ENCODE measurements around the gene FAM185A. TPM values are rescaled to one million over a fixed set of nuclear protein-coding genes. Genes with fewer than 3 reads are reported as not detected.
A peak's percentile ranks its signal among the peaks of the same experiment; 100 is the strongest.
"Not testable (repeated sequence)": the region's sequence is repeated elsewhere in the genome, so short reads cannot be mapped to it uniquely, and the experiment has no call there.

The FAM185A gene
- total RNA-seq, 3 donors from 2014 or later: 9.1 to 12.9 (median 10.3) TPM

DNA sequence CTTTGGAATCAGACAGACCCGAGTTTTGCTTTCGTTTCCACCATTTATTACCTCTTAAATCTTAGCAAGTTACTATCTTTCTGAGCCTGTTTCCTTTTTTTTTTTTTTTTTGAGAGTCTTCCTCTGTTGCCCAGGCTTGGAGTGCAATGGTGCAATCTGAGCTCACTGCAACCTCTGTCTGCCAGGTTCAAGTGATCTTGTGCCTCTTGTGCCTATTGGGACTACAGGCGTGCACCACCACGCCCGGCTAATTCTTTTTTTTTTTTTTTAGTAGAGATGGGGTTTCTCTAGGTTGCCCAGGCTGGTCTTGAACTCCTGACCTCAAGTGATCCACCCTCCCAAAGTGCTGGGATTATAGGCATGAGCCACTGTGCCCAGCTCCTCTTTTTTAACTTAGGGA is 84.5 kb downstream of the FAM185A start:
- DNase-seq (no peak), ATAC-seq (no peak)
- Mint-ChIP-seq H3K9me3 (no peaks in the 10 kb centered on the region), H3K36me3 (ENCODE audit: insufficient read depth) (peaks cover 22% of the 10 kb centered on the region), H3K4me3 (no peak overlapping the region), H3K27me3 (ENCODE audit: low read depth) (no peaks in the 10 kb centered on the region), H3K4me1 (ENCODE audit: low read depth) (peaks cover 6% of the 10 kb centered on the region)

DNA sequence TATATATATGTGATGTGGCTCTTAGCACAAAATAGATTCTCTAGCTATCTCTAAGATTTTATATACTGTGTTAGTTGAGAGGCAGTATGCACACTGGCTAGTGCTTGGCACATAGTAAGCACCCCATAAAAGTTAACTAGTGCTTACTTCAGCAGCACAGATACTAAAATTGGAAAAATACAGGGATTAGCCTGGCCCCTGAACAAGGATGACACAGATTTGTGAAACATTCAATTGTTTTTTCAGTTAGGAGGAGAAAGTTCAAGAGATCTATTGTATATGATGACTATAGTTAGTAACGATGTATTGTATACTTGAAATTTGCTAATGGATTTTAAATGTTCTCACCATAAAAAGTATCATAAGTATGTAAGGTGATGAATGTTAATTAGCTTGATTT is 85.7 kb downstream of the FAM185A start:
- Mint-ChIP-seq H3K9me3 (no peaks in the 10 kb centered on the region), H3K4me3 (no peak overlapping the region), H3K36me3 (ENCODE audit: insufficient read depth) (peaks cover 14% of the 10 kb centered on the region), H3K4me1 (ENCODE audit: low read depth) (peaks cover 6% of the 10 kb centered on the region), H3K27me3 (ENCODE audit: low read depth) (no peaks in the 10 kb centered on the region)
- DNase-seq: no peak
- ATAC-seq: no peak

DNA sequence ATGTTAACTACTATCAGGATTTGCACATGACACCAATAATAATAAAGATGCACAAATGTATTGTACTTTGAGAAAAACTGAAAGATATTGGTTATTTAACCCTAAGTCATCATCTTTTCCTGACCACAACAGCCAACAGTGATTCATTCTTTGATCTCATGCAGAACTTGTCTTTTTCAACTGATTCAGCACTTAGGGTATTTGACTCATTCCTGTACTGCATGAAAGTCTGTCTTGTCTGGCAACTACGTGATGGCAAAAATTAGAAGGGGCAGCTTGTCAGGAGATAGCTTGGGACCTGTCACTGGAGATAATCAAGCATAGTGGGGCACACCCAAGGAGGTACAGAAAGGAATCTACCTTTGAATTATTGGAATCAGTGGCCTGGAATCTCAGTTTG is 86.2 kb downstream of the FAM185A start:
- no peaks in the 10 kb centered on the region for H3K27me3 Mint-ChIP-seq (ENCODE audit: low read depth)
- DNase-seq: no peak
- H3K36me3 Mint-ChIP-seq (ENCODE audit: insufficient read depth): peaks cover 10% of the 10 kb centered on the region
- no peaks in the 10 kb centered on the region for H3K9me3 Mint-ChIP-seq
- peak; percentile 89 to 98 for ATAC-seq
- no peak overlapping the region for H3K4me3 Mint-ChIP-seq
- peaks cover 6% of the 10 kb centered on the region for H3K4me1 Mint-ChIP-seq (ENCODE audit: low read depth)

DNA sequence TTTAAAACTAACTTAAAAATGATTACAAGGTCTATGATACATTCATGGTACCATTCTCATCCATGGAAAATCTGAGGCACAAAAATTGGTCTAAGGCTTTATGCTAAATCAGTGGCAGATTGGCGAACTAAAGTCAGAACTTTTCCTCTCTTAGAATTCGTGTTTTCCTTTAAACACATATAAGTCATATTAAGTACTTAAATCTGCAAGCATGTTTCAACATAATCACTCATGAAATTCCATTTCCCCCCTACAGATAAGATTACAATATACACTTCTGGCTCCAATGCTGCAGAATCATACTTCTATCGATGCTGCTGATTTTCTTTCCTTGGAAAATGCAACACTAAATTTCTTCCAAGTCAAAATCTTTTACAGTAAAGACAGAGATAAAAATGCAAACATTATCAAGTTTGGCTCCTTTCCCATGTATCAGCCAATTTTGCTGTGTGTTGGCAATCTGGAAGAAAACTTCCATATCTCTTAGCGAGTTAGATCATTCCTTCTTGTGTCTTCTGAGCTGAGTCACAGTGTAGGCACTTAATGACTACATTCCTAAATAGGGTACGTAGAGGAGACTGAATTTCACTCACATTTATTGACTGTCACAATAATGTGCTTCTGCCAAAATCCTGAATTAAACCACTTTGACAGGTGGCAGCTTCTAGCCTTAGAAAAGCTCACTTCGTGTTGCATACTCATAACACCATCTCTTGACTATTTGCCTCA is 87.6 kb downstream of the FAM185A start:
- H3K36me3 Mint-ChIP-seq (ENCODE audit: insufficient read depth): peaks cover 3% of the 10 kb centered on the region
- no peak for ATAC-seq
- H3K27me3 Mint-ChIP-seq (ENCODE audit: low read depth): no peaks in the 10 kb centered on the region
- no peak overlapping the region for H3K4me3 Mint-ChIP-seq
- no peak for DNase-seq
- H3K9me3 Mint-ChIP-seq: no peaks in the 10 kb centered on the region
- peaks cover 6% of the 10 kb centered on the region for H3K4me1 Mint-ChIP-seq (ENCODE audit: low read depth)

DNA sequence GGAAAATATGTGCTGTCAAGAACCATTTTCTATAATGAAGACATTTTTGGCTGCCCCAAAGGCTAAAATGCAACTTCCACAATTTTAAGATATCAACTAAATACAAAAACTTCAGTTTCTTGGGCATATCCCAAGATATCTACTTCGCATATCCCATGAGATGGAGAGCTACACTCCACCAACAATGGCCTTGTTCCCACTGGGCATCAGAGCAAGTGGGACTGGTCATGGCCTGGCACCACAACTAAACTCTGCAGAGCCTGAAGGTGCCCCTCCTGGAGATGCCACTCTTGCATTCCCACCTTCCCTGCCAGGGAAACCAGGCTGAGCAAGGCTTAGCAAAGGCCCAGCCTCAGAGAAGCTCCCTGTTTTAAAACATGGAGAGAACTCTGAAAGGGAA is 88.2 kb downstream of the FAM185A start:
- Mint-ChIP-seq H3K4me3 (no peak overlapping the region), H3K36me3 (ENCODE audit: insufficient read depth) (peaks cover 3% of the 10 kb centered on the region), H3K9me3 (no peaks in the 10 kb centered on the region), H3K4me1 (ENCODE audit: low read depth) (peaks cover 6% of the 10 kb centered on the region), H3K27me3 (ENCODE audit: low read depth) (no peaks in the 10 kb centered on the region)
- ATAC-seq (no peak), DNase-seq (no peak)

- Mint-ChIP-seq H3K27me3 (ENCODE audit: low read depth) (no peaks in the 10 kb centered on the region), H3K9me3 (no peaks in the 10 kb centered on the region), H3K4me3 (no peak overlapping the region), H3K36me3 (ENCODE audit: insufficient read depth) (peaks cover 7% of the 10 kb centered on the region), H3K4me1 (ENCODE audit: low read depth) (peaks cover 6% of the 10 kb centered on the region)
- no peak for ATAC-seq
- no peak for DNase-seq
These were observed 89.0 kb downstream of the FAM185A start for GRCh38 chr7:102837802-102838201.

DNA sequence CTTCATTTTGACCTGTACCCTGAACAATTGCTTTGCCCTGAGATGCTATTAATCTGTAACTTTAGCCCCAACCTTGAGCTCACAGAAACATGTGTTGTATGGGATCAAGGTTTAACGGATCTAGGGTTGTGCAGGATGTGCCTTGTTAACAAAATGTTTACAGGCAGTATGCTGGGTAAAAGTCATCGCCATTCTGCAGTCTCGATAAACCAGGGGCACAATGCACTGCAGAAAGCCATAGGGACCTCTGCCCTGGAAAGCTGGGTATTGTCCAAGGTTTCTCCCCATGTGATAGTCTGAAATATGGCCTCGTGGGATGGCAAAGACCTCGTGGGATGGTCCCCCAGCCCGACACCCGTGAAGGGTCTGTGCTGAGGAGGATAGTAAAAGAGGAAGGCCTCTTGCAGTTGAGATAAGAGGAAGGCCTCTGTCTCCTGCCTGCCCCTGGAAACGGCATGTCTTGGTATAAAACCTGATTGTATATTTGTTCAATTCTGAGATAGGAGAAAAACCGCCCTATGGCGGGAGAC is 89.8 kb downstream of the FAM185A start:
- not testable (repeated sequence) for H3K4me3 Mint-ChIP-seq; H3K27me3 Mint-ChIP-seq (ENCODE audit: low read depth); H3K9me3 Mint-ChIP-seq; DNase-seq; H3K36me3 Mint-ChIP-seq (ENCODE audit: insufficient read depth); H3K4me1 Mint-ChIP-seq (ENCODE audit: low read depth); ATAC-seq

DNA sequence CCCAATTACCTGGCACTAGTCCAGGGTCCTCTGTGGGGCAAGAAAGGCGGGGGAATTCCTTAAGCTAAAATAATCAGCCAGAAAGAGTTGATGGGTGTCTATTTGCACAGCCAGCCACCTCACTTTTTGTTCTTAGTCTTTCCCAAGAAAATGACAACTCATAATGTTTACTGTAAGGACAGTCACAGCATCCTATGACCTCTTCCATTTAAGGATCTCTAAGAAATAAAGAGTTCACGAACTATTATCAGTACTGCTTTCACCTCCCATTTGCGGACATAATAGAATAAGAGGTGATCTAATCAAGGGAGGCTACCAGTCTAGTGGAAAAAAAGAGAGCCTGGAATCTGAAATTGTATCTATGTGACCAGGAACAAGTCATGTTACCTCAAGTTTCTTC is 91.6 kb downstream of the FAM185A start:
- H3K27me3 Mint-ChIP-seq (ENCODE audit: low read depth): no peaks in the 10 kb centered on the region
- H3K4me1 Mint-ChIP-seq (ENCODE audit: low read depth): no peaks in the 10 kb centered on the region
- no peak overlapping the region for H3K4me3 Mint-ChIP-seq
- DNase-seq (no peak), ATAC-seq (no peak)
- H3K36me3 Mint-ChIP-seq (ENCODE audit: insufficient read depth): peaks cover 3% of the 10 kb centered on the region
- H3K9me3 Mint-ChIP-seq: no peaks in the 10 kb centered on the region

- ATAC-seq (no peak), DNase-seq (no peak)
- H3K36me3 Mint-ChIP-seq (ENCODE audit: insufficient read depth): peaks cover 3% of the 10 kb centered on the region
- no peaks in the 10 kb centered on the region for H3K9me3 Mint-ChIP-seq
- H3K4me1 Mint-ChIP-seq (ENCODE audit: low read depth): no peaks in the 10 kb centered on the region
- H3K27me3 Mint-ChIP-seq (ENCODE audit: low read depth): no peaks in the 10 kb centered on the region
- no peak overlapping the region for H3K4me3 Mint-ChIP-seq
These were observed 92.5 kb downstream of the FAM185A start for GRCh38 chr7:102841290-102841689.

GRCh38 chr7:102842284-102842683 is 93.5 kb downstream of the FAM185A start:
- DNase-seq: no peak
- H3K9me3 Mint-ChIP-seq: no peaks in the 10 kb centered on the region
- H3K27me3 Mint-ChIP-seq (ENCODE audit: low read depth): no peaks in the 10 kb centered on the region
- ATAC-seq: no peak
- no peaks in the 10 kb centered on the region for H3K4me1 Mint-ChIP-seq (ENCODE audit: low read depth)
- H3K36me3 Mint-ChIP-seq (ENCODE audit: insufficient read depth): peaks cover 3% of the 10 kb centered on the region
- no peak overlapping the region for H3K4me3 Mint-ChIP-seq

- no peaks in the 10 kb centered on the region for H3K4me1 Mint-ChIP-seq (ENCODE audit: low read depth)
- no peaks in the 10 kb centered on the region for H3K9me3 Mint-ChIP-seq
- DNase-seq: no peak
- no peak for ATAC-seq
- peaks cover 3% of the 10 kb centered on the region for H3K36me3 Mint-ChIP-seq (ENCODE audit: insufficient read depth)
- no peaks in the 10 kb centered on the region for H3K27me3 Mint-ChIP-seq (ENCODE audit: low read depth)
- no peak overlapping the region for H3K4me3 Mint-ChIP-seq
These were observed 95.1 kb downstream of the FAM185A start for GRCh38 chr7:102843850-102844249.

- peaks cover 3% of the 10 kb centered on the region for H3K36me3 Mint-ChIP-seq (ENCODE audit: insufficient read depth)
These were observed 96.5 kb downstream of the FAM185A start for GRCh38 chr7:102845346-102845745.

GRCh38 chr7:102849079-102849478 is 100.3 kb downstream of the FAM185A start:
- no peak for ATAC-seq
- Mint-ChIP-seq H3K4me3 (no peak overlapping the region), H3K4me1 (ENCODE audit: low read depth) (no peaks in the 10 kb centered on the region), H3K36me3 (ENCODE audit: insufficient read depth) (peaks cover 15% of the 10 kb centered on the region), H3K9me3 (peaks cover 17% of the 10 kb centered on the region), H3K27me3 (ENCODE audit: low read depth) (no peaks in the 10 kb centered on the region)
- no peak for DNase-seq

More at GRCh38 chr7:102845346-102845745, 96.5 kb downstream of the FAM185A start:
- Mint-ChIP-seq H3K4me3 (no peak overlapping the region), H3K9me3 (no peaks in the 10 kb centered on the region), H3K4me1 (ENCODE audit: low read depth) (no peaks in the 10 kb centered on the region), H3K27me3 (ENCODE audit: low read depth) (no peaks in the 10 kb centered on the region)
- DNase-seq (no peak), ATAC-seq (no peak)

DNA sequence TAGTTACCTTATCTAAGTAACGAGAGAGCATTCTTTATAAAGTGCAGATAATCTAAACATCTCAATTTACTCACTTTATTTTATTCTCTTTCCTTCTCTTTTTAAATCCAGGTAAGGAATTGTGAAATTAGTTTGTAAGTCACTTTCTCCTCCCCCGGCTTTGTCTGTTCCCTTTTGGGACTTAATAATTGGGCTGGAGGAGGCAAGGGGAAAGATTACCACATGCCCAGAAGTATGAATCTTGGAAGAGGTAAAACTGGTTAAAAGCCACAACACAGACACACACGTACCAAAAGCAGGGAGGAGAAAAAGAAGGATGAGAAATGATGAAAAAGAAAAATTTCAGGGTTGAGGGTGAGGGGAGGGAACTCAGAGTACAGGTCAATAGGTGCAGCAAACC is 100.7 kb downstream of the FAM185A start:
- Mint-ChIP-seq H3K36me3 (ENCODE audit: insufficient read depth) (peaks cover 15% of the 10 kb centered on the region), H3K4me1 (ENCODE audit: low read depth) (no peaks in the 10 kb centered on the region), H3K9me3 (peaks cover 17% of the 10 kb centered on the region), H3K4me3 (no peak overlapping the region), H3K27me3 (ENCODE audit: low read depth) (no peaks in the 10 kb centered on the region)
- ATAC-seq: no peak
- no peak for DNase-seq

DNA sequence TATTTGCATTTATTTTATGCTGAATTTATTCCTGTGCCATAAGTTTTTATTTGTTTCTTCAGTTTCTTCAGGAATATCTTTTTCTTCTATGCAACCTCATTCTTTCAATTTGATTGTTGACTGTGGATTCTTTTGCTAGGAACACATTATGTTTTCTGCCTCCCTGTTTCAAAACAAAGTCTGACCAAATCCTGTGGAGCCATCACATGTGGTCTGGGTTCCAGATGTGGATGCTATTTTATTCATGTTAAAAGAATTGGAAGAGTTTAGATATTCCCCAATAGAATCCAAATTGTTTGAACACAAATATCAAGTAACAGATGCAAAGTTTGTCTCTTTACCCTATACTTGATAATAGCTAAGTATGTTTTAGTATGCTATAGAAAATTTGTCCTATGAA is 107.2 kb downstream of the FAM185A start:
- Mint-ChIP-seq H3K36me3 (ENCODE audit: insufficient read depth) (peaks cover 15% of the 10 kb centered on the region), H3K27me3 (ENCODE audit: low read depth) (no peaks in the 10 kb centered on the region), H3K9me3 (peaks cover 17% of the 10 kb centered on the region), H3K4me3 (no peak overlapping the region), H3K4me1 (ENCODE audit: low read depth) (no peaks in the 10 kb centered on the region)
- ATAC-seq: no peak
- DNase-seq: no peak
